Endothelial cell of umbilical vein (primary cell): Measurements from ENCODE around the gene OASL. TPM values are rescaled to one million over a fixed set of nuclear protein-coding genes. Genes with fewer than 3 reads are reported as not detected.

ENCODE experiments used
- BruUV-seq: library from RNA; stranded (reverse); fragments of 400-500 nt; replicated peaks from 2 replicates; lab custom pipeline; 2021; lab: Mats Ljungman, UMichigan
- CTCF ChIA-PET: fragments of 300-600, 350-600 bp; sonication (Branson Sonifier 250); formaldehyde crosslinking; loops from one replicate; lab custom pipeline; 2021; ENCODE audit warnings: antibody characterized with exemption, inconsistent platforms; lab: Charles Lee
- POLR2A ChIA-PET: fragments of 300-600, 350-600 bp; sonication (Branson Sonifier 250); formaldehyde crosslinking; loops from one replicate; lab custom pipeline; 2021; ENCODE audit warnings: antibody characterized with exemption, inconsistent platforms; lab: Charles Lee
- DNase-seq: peaks from one replicate; pipeline ENCODE4 v3.0.0-alpha.2; 2011; ENCODE audit warnings: low read depth, low spot score
- FAIRE-seq: peaks from 2 replicates; lab custom pipeline; 2011; peaks lifted over from hg19 to GRCh38; lab: Jason Lieb, UNC
- H2AFZ ChIP-seq: 2 replicates; pipeline ENCODE4 v1.6.0; 2012; ENCODE audit warnings: low read depth, low read length, control low read depth, inconsistent platforms
- H3K27ac ChIP-seq: 2 replicates; pipeline ENCODE4 v1.5.1; 2011; ENCODE audit warnings: low read depth, mild to moderate bottlenecking, control low read depth, low read length, moderate library complexity; ENCODE audit not compliant: insufficient read depth
- H3K27me3 ChIP-seq, 2 experiments: 2 replicates each; pipeline versions ENCODE4 v1.6.0 to v1.6.1; 2011; ENCODE audit warnings: low read length in 2 of 2, mixed read lengths in 1 of 2; ENCODE audit not compliant: control insufficient read depth in 2 of 2, insufficient read depth in 2 of 2
- H3K36me3 ChIP-seq, 2 experiments: 2 replicates in 1 of 2; 3 replicates in 1 of 2; pipeline ENCODE4 v1.5.1; 2011; ENCODE audit warnings: low read length in 2 of 2, mild to moderate bottlenecking in 1 of 2, moderate library complexity in 1 of 2; ENCODE audit not compliant: control insufficient read depth in 2 of 2, insufficient read depth in 2 of 2; ENCODE audit errors: extremely low read depth in 1 of 2
- H3K4me1 ChIP-seq: 3 replicates; pipeline ENCODE4 v1.5.1; 2011; ENCODE audit warnings: mild to moderate bottlenecking, low read length; ENCODE audit not compliant: control insufficient read depth, insufficient read depth; ENCODE audit errors: extremely low read depth
- H3K4me2 ChIP-seq: 2 replicates; pipeline ENCODE4 v1.6.1; 2011; ENCODE audit warnings: low read length, control low read depth, mixed read lengths; ENCODE audit not compliant: insufficient read depth
- H3K4me3 ChIP-seq, 3 experiments: fragments of 200-600 bp in 1 of 3; sonication (generic), shearing (Covaris generic) in 1 of 3; replicated peaks in 1 of 3; 2 replicates each; pipeline ENCODE4 v1.5.1; 2011 to 2016; ENCODE audit warnings: control low read depth in 3 of 3, low read length in 3 of 3, mild to moderate bottlenecking in 2 of 3, inconsistent platforms in 1 of 3, low read depth in 1 of 3, moderate library complexity in 1 of 3; ENCODE audit not compliant: insufficient read depth in 1 of 3
- H3K79me2 ChIP-seq: 2 replicates; pipeline ENCODE4 v1.6.0; 2012; ENCODE audit warnings: low read length, inconsistent platforms; ENCODE audit not compliant: control insufficient read depth, insufficient read depth
- H3K9ac ChIP-seq: replicated peaks from 2 replicates; pipeline ENCODE3; 2011; ENCODE audit warnings: low read length, control low read depth; ENCODE audit not compliant: insufficient read depth; ENCODE audit errors: extremely low read depth
- H3K9me1 ChIP-seq: replicated peaks from 3 replicates; pipeline ENCODE4 v1.6.0; 2011; ENCODE audit warnings: mild to moderate bottlenecking, low read length; ENCODE audit not compliant: control insufficient read depth, insufficient read depth; ENCODE audit errors: extremely low read depth
- H3K9me3 ChIP-seq: replicated peaks from 2 replicates; pipeline ENCODE4 v1.5.1; 2012; ENCODE audit warnings: low read length, inconsistent platforms; ENCODE audit not compliant: control insufficient read depth, insufficient read depth
- H4K20me1 ChIP-seq: replicated peaks from 2 replicates; pipeline ENCODE3; 2011; ENCODE audit warnings: mild to moderate bottlenecking, low read length; ENCODE audit not compliant: control insufficient read depth, insufficient read depth; ENCODE audit errors: extremely low read depth
- EZH2 ChIP-seq: IDR thresholded peaks from 2 replicates; pipeline ENCODE4 v1.6.1; 2012; ENCODE audit warnings: borderline replicate concordance, low read depth, mild to moderate bottlenecking, moderate library complexity, low read length, inconsistent platforms; ENCODE audit not compliant: severe bottlenecking
- FOS ChIP-seq: IDR thresholded peaks from 2 replicates; pipeline ENCODE4 v1.6.1; 2011; ENCODE audit warnings: mild to moderate bottlenecking, low read length, moderate library complexity, borderline replicate concordance; ENCODE audit not compliant: insufficient read depth
- GATA2 ChIP-seq: IDR thresholded peaks from 2 replicates; pipeline ENCODE4 v1.7.0; 2011; ENCODE audit warnings: low read depth, mild to moderate bottlenecking, moderate library complexity, mixed read lengths, low read length; ENCODE audit not compliant: insufficient read length, insufficient read depth
- JUN ChIP-seq: IDR thresholded peaks from 2 replicates; pipeline ENCODE4 v1.6.1; 2011; ENCODE audit warnings: borderline replicate concordance, low read depth; ENCODE audit not compliant: insufficient read length, insufficient read depth
- MYC ChIP-seq: IDR thresholded peaks from one replicate; pipeline ENCODE4 v1.6.1; 2011; ENCODE audit warnings: mild to moderate bottlenecking, low read depth, low read length
- POLR2A ChIP-seq: IDR thresholded peaks from 2 replicates; pipeline ENCODE4 v1.6.1; 2012; ENCODE audit warnings: low read depth, mild to moderate bottlenecking, control low read depth, low read length
- POLR2AphosphoS5 ChIP-seq: IDR thresholded peaks from 2 replicates; pipeline ENCODE4 v1.6.1; 2012; ENCODE audit warnings: low read depth, mild to moderate bottlenecking, control low read depth, low read length, moderate library complexity; ENCODE audit not compliant: insufficient read depth
- dilution Hi-C: fragments of 300-500 bp; cut with MboI; formaldehyde crosslinking; loops from one replicate; pipeline ENCODE4 v1.15.0; 2019; ENCODE audit warnings: low sequenced_read_pairs; ENCODE audit not compliant: extremely low pct_ligation_motif_present
- intact Hi-C: fragments of 100-400 bp; cut with micrococcal nuclease; formaldehyde crosslinking; loops from one replicate; pipeline ENCODE4 v1.10.0; 2022
- polyA plus RNA-seq, 4 experiments: library from polyadenylated mRNA; depleted of rRNA in 3 of 4; stranded (reverse) in 3 of 4; unstranded in 1 of 4; fragments of >200 nt; gene quantifications; 2 replicates each; pipeline versions ENCODE4 v1.2.1 to v1.2.3, GENCODE V29; 2011 to 2012; ENCODE audit warnings: missing spikeins in 1 of 4
- total RNA-seq: library from RNA; stranded (reverse); gene quantifications from 2 replicates; pipeline ENCODE4 v1.2.3, GENCODE V29; 2021
- TF ChIP-seq, protein P1 (sequence below), 2 donors: IDR thresholded peaks; 1 replicate in 1 of 2; 2 replicates in 1 of 2; pipeline ENCODE4 v1.5.1; 2011; ENCODE audit warnings: low read length in 2 of 2, mild to moderate bottlenecking in 2 of 2, moderate library complexity in 2 of 2, control low read depth in 1 of 2, inconsistent platforms in 1 of 2, low read depth in 1 of 2; ENCODE audit not compliant: insufficient read depth in 1 of 2; ENCODE audit errors: extremely low read depth in 1 of 2
- TF ChIP-seq, protein P2 (sequence below): IDR thresholded peaks from 2 replicates; pipeline ENCODE4 v1.6.1; 2011; ENCODE audit not compliant: insufficient read depth, insufficient read length

OASL gene
- total and polyA plus RNA-seq, 2 donors (not counting 3 experiments of a cell fraction or from before 2014, with no cell fraction given) = 0.17 to 0.33 TPM

DNA sequence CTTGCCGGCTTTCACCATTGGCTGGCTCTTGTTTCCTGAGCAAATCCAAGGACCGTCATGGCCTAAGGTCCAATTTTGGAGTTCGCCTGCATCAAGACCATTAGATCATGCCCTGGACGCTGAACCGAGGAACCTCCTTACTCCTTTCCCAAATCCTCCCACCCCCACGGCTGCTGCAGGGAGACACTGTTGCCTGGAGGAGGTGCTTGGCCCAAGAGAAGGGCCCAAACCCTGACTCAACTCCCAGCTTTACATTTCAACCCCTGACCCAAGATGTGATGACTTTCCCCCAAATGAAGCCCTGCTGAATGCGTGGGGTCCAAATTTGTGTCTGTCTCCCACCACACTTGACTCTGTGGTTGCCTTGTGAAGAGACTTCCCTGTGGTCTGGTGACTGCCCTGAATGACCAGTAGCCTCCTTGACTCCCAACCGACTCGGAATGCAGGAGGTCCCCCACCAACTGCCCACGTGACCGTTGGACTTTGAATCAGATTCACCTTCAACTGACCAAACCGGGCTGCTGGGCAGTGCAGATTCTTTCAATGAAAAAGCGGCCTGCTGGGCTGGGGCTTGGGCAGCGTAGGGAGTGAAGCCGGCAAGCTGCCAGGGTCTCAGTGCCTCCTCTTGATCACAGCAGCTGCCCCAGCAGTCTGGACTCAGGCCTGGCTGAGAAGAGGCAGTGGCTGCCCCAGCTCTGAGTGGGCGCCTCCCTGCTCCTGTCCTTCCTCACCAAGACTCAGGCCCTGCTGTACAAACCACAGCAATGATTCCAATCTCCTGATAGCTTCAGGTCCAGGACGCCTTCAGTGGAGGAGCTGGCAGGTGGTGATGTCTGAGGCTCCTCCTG lies 46.7 kb upstream of the OASL start:
- POLR2A ChIA-PET = no interaction called here
- Histone ChIP-seq H3K4me3 (no peak overlapping the region), H3K9ac (no peak overlapping the region), H3K27me3 (no peaks in the 10 kb centered on the region), H3K9me1 (no peaks in the 10 kb centered on the region), H3K79me2 (no peaks in the 10 kb centered on the region), H3K4me2 (no peak overlapping the region), H3K4me1 (peaks cover 3% of the 10 kb centered on the region), H3K36me3 (no peaks in the 10 kb centered on the region), H4K20me1 (no peaks in the 10 kb centered on the region), H3K9me3 (no peaks in the 10 kb centered on the region), H3K27ac (no peak overlapping the region), H2AFZ (no peak overlapping the region)
- dilution Hi-C loops = no loop called here
- no peak for FAIRE-seq
- CTCF ChIA-PET = interaction anchor here (2.3 kb wide), 1 partner anchor 26 kb away, joined by 7 read pairs; no protein-coding TSS in a partner anchor
- DNase-seq = no peak
- BruUV-seq = no TSS peak
- intact Hi-C loops = no loop called here
- no peak for TF ChIP-seq GATA2
- TF ChIP-seq, protein P1, sequence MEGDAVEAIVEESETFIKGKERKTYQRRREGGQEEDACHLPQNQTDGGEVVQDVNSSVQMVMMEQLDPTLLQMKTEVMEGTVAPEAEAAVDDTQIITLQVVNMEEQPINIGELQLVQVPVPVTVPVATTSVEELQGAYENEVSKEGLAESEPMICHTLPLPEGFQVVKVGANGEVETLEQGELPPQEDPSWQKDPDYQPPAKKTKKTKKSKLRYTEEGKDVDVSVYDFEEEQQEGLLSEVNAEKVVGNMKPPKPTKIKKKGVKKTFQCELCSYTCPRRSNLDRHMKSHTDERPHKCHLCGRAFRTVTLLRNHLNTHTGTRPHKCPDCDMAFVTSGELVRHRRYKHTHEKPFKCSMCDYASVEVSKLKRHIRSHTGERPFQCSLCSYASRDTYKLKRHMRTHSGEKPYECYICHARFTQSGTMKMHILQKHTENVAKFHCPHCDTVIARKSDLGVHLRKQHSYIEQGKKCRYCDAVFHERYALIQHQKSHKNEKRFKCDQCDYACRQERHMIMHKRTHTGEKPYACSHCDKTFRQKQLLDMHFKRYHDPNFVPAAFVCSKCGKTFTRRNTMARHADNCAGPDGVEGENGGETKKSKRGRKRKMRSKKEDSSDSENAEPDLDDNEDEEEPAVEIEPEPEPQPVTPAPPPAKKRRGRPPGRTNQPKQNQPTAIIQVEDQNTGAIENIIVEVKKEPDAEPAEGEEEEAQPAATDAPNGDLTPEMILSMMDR (IDR thresholded peaks at IDR 0.05; ENCODE audit: extremely low read depth in 1 of 2, insufficient read depth in 1 of 2, low read depth in 1 of 2, low read length in 2 of 2) = no peak

DNA sequence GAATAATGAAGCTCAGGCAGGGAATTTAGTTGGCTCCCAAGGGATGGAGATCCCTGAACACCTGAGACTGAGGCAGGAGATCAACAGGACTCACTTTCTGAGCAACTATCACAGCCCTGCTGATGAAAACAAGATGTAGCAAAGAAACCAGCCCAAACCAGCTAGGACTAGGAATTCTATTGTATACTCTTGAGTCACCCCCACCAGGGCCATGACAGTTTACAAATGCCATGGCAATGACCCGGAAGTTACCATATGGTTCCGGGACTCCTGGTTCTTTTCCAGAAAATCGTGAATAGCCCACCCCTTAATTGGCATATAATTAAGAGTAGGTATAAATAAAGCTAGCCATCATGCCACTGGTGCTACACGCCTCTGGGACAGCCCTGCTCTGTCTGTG lies 46.0 kb upstream of the OASL start:
- Histone ChIP-seq H3K9me3 (no peaks in the 10 kb centered on the region), H3K27me3 (no peaks in the 10 kb centered on the region), H4K20me1 (no peaks in the 10 kb centered on the region), H2AFZ (no peak overlapping the region), H3K9me1 (no peaks in the 10 kb centered on the region), H3K79me2 (no peaks in the 10 kb centered on the region), H3K4me1 (peaks cover 3% of the 10 kb centered on the region), H3K4me3 (no peak overlapping the region), H3K4me2 (no peak overlapping the region), H3K9ac (no peak overlapping the region), H3K36me3 (no peaks in the 10 kb centered on the region), H3K27ac (no peak overlapping the region)
- DNase-seq = no peak
- no TSS peak for BruUV-seq
- no peak for FAIRE-seq
- dilution Hi-C loops (no loop called here), intact Hi-C loops (no loop called here)
- TF ChIP-seq JUN (no peak), EZH2 (no peak), POLR2AphosphoS5 (no peak), FOS (no peak), MYC (no peak), POLR2A (no peak), GATA2 (no peak)
- TF ChIP-seq, protein P2, sequence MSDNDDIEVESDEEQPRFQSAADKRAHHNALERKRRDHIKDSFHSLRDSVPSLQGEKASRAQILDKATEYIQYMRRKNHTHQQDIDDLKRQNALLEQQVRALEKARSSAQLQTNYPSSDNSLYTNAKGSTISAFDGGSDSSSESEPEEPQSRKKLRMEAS = no peak
- TF ChIP-seq, protein P1 (IDR thresholded peaks at IDR 0.05; ENCODE audit: extremely low read depth in 1 of 2, insufficient read depth in 1 of 2, low read depth in 1 of 2, low read length in 2 of 2) = no peak
- ChIA-PET POLR2A (no interaction called here), CTCF (interaction anchor here (2.3 kb wide), 1 partner anchor 25 kb away, joined by 7 read pairs; no protein-coding TSS in a partner anchor)
